GM23338 (cell line): ENCODE results near the gene ATP8A1.

Experiments used
- EZH2 ChIP-seq: fragments of 200-600 bp; sonication (generic); IDR thresholded peaks from one replicate; pipeline ENCODE4 v1.8.0; 2017; ENCODE audit warnings: antibody characterized with exemption, mild to moderate bottlenecking, low read depth; ENCODE audit not compliant: unreplicated experiment
- EZH2phosphoT487 ChIP-seq: fragments of 200-600 bp; sonication (generic); IDR thresholded peaks from one replicate; pipeline ENCODE4 v1.8.1; 2018; ENCODE audit warnings: antibody characterized with exemption; ENCODE audit not compliant: unreplicated experiment
- JUNB ChIP-seq: IDR thresholded peaks from one replicate; pipeline ENCODE4 v1.6.1; 2016; ENCODE audit warnings: antibody characterized with exemption; ENCODE audit not compliant: unreplicated experiment
- POLR2AphosphoS5 ChIP-seq: IDR thresholded peaks from 2 replicates; pipeline ENCODE4 v1.6.1; 2016; ENCODE audit warnings: antibody characterized with exemption, low read depth
- TF ChIP-seq, protein P1 (sequence below), 2 experiments: fragments of 200-600 bp in 1 of 2; sonication (generic) in 1 of 2; conservative IDR thresholded peaks; 2 replicates each; pipeline versions ENCODE4 v1.5.1 to v1.6.1; 2016 to 2017; ENCODE audit warnings: antibody characterized with exemption in 2 of 2, low read depth in 2 of 2, mild to moderate bottlenecking in 2 of 2, moderate library complexity in 1 of 2
- TF ChIP-seq, protein P2 (sequence below): IDR thresholded peaks from 2 replicates; pipeline ENCODE4 v1.6.1; 2016; ENCODE audit warnings: antibody characterized with exemption

DNA sequence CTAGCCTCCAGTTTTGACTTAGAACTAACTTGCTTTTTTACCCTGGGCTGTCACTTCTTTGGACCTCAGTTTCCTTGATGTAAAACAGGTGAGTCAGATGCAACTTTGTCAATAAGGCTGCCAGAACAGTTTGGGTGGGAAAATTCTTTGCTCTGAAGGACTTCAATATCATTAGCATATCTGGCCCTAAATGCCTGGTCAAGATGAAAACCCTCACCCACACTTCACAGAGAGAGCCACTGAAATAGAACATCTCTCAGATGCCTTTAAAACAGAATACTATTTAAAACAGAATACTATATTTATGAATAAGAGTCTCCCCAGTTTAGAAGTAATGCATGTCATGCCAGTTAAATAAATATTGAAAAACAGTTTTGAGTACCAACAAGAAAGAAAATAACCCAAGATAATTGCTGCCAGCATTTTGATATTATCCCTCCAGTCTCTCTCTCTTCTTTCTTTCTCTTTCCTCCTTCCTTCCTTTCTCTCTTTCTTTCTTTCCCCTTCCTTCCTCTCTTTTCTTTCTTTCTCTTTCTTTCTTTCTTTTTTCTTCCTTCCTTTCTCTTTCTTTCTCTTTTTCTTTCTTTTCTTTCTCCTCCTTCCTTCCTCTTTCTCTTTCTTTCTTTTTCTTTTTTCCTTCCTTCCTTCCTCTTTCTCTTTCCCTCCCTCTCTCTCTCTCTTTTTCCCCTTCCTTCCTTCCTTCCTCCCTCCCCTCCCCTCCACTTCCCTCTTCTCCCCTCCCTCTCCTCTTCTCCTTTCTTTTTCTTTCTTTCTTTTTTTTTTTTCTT, 292.4 kb downstream of the ATP8A1 start:
- TF ChIP-seq, protein P1, sequence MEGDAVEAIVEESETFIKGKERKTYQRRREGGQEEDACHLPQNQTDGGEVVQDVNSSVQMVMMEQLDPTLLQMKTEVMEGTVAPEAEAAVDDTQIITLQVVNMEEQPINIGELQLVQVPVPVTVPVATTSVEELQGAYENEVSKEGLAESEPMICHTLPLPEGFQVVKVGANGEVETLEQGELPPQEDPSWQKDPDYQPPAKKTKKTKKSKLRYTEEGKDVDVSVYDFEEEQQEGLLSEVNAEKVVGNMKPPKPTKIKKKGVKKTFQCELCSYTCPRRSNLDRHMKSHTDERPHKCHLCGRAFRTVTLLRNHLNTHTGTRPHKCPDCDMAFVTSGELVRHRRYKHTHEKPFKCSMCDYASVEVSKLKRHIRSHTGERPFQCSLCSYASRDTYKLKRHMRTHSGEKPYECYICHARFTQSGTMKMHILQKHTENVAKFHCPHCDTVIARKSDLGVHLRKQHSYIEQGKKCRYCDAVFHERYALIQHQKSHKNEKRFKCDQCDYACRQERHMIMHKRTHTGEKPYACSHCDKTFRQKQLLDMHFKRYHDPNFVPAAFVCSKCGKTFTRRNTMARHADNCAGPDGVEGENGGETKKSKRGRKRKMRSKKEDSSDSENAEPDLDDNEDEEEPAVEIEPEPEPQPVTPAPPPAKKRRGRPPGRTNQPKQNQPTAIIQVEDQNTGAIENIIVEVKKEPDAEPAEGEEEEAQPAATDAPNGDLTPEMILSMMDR (conservative IDR thresholded peaks at IDR 0.05; ENCODE audit: low read depth in 2 of 2) = no peak
- TF ChIP-seq EZH2 (no peak), POLR2AphosphoS5 (no peak), EZH2phosphoT487 (no peak), JUNB (no peak)
- TF ChIP-seq, protein P2, sequence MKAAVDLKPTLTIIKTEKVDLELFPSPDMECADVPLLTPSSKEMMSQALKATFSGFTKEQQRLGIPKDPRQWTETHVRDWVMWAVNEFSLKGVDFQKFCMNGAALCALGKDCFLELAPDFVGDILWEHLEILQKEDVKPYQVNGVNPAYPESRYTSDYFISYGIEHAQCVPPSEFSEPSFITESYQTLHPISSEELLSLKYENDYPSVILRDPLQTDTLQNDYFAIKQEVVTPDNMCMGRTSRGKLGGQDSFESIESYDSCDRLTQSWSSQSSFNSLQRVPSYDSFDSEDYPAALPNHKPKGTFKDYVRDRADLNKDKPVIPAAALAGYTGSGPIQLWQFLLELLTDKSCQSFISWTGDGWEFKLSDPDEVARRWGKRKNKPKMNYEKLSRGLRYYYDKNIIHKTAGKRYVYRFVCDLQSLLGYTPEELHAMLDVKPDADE = no peak
